ENCODE results near the gene MYOCD.
A peak's percentile ranks its signal among the peaks of the same experiment; 100 is the strongest.

MYOCD gene

DNA sequence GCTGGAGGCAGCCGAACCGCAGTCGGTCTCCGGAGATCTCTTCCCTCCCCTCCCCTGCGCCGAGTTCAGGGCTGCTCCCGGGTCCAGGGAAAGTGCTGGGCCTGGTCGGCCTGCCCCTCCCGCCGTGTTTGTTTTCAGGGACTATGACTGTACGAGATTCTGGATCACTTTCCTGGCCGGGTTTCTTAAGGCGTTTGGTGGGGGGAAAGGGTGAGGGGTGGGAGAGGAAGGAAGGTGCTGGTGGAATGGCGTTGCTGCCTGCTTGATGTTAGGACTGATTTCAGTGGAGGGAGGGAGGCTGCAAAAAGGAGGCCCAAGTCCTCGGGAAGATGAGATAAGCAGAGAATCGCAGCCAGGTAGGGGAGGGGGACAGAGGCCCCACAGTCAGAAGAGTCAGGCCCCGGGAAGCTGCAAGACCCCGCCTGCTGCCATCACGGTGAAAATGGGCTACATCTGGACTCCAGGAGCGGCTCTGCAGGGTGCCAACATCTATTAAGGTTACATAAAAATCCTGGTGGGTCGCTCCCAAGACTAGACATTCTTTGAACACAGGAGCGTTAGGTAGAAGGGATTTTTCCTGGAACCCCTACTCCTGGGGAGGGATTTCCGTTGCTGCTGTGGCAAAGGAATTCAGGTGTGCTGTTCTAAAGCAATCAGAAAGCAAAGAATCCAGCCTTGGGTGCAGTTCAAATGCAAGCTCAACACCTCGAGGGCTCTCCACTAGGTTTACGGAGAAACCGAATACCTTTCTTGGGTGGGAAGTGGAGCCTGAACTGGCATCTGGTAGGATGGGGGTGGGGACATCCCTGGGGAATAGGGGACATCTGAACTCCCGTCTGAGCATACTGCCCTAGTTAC lies 124.8 kb downstream of the MYOCD start:
- no peak for TF ChIP-seq CTCF (IDR thresholded peaks at IDR 0.05; ENCODE audit: borderline replicate concordance, insufficient read depth, low read depth, low read length)
- H3K4me3 ChIP-seq (ENCODE audit: low read depth, low read length), result peak overlapping the region; percentile 98

DNA sequence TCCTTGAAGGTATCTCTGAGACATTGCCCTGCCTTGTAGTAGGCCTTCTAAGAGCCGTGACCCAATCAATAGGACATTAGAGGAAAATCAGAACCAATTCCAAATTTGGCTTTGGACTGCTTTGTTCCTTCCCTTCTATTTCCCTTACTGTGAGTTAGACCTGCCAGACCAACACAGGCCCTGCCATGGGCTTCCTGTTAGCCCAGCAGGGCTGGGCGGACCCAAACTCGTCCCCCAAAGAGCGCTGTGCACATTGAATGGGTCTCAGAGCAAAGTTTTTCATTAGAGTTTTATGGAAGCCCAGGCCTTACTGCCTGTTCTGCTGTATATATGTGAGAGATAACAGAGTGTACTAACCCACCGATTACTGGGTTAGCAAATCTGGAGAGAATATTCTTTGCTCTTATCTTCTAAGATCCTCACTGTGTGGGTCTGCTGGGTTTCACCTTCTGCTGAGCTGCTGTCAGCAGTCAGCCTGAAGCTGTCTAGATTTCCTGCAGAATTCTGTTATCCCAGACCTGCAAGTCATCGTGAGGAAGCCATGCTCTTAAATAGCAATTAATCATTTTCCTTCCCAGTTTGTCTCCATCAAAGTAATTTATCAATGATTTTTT lies 129.3 kb downstream of the MYOCD start:
- no peak for TF ChIP-seq CTCF (IDR thresholded peaks at IDR 0.05; ENCODE audit: borderline replicate concordance, insufficient read depth, low read depth, low read length)
- no peak overlapping the region for H3K4me3 ChIP-seq (ENCODE audit: low read depth, low read length)

- H3K4me3 ChIP-seq (ENCODE audit: low read depth, low read length), result peak overlapping the region; percentile 16
- no peak for TF ChIP-seq CTCF (IDR thresholded peaks at IDR 0.05; ENCODE audit: borderline replicate concordance, insufficient read depth, low read depth, low read length)
Measured at GRCh38 chr17:12800855-12801365, 135.2 kb downstream of the MYOCD start.

DNA sequence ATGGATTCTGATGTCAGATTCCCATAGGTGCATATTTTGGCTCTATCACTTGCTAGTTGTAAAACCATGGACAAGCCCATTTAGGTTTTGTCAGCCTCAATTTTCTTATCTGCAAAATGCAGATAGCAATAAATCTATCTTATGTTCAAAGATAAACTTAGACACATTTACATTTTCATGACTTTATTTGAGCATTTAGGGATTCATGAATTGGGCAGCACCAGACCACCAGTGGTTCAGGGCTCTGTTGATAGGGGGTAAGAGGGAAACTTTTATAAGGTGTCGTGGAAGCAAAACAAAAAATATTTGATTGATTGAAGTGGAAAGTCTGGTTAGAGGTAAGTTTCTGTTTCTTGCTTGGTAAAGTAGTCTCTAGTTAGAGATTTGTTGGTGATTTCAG lies 140.9 kb downstream of the MYOCD start:
- TF ChIP-seq CTCF (IDR thresholded peaks at IDR 0.05; ENCODE audit: borderline replicate concordance, insufficient read depth, low read depth, low read length), result no peak
- H3K4me3 ChIP-seq (ENCODE audit: low read depth, low read length), result no peak overlapping the region

- H3K4me3 ChIP-seq (ENCODE audit: low read depth, low read length), result no peak overlapping the region
- TF ChIP-seq CTCF (IDR thresholded peaks at IDR 0.05; ENCODE audit: borderline replicate concordance, insufficient read depth, low read depth, low read length), result no peak
Measured at GRCh38 chr17:12808723-12809122, 143.0 kb downstream of the MYOCD start.

DNA sequence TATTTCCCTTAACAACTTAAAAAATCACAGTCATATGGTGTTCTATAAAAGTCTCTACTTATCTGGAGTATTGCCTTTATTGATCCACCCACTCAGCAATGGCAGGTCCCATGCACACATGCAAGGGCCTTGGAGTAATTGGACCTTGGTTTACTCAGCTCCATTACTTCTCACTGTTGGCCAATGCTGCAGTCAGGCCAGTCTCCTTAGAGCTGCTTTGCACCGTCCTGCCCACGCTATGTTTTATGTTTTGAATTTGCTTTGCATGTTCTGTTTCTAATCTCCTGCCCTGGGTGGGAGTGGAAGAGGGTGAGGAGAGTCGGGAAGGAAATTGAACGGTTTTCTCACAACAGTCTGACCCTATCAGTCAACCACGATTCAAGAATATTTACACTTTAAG lies 147.2 kb downstream of the MYOCD start:
- TF ChIP-seq CTCF (IDR thresholded peaks at IDR 0.05; ENCODE audit: borderline replicate concordance, insufficient read depth, low read depth, low read length), result no peak
- no peak overlapping the region for H3K4me3 ChIP-seq (ENCODE audit: low read depth, low read length)
